ENCODE measurements around the gene MTR.

GRCh38 chr1:236913371-236914037 is 118.4 kb downstream of the MTR start:
- no peak for TF ChIP-seq EP300 (IDR thresholded peaks at IDR 0.05)
- no peak for TF ChIP-seq POLR2A (IDR thresholded peaks at IDR 0.05; ENCODE audit: low read depth)
